Activated T-helper 2 cell treated with anti-CD3 and anti-CD28 coated beads, Interferon-gamma antibody, Interleukin-2, Interleukin-4, amounts not matched to agents 10 μg/mL and 5 μg/mL and 100 μg/mL, durations not matched to agents 14 hours and 24 hours and 36 hours (primary cell): ENCODE results near the gene PROK1. TPM values are rescaled to one million over a fixed set of nuclear protein-coding genes. Genes with fewer than 3 reads are reported as not detected.
A peak's percentile ranks its signal among the peaks of the same experiment; 100 is the strongest.

Source experiments
- DNase-seq: peaks from one replicate; pipeline ENCODE4 v3.0.0; 2021; ENCODE audit warnings: low spot score
- H3K27ac Mint-ChIP-seq: one replicate; pipeline ENCODE4 v1.8.0; 2021; ENCODE audit warnings: mixed read lengths
- H3K27me3 Mint-ChIP-seq: one replicate; pipeline ENCODE4 v1.8.0; 2021; ENCODE audit warnings: low read depth, mixed read lengths
- H3K36me3 Mint-ChIP-seq: one replicate; pipeline ENCODE4 v1.8.0; 2021; ENCODE audit warnings: low read depth, mixed read lengths
- H3K4me1 Mint-ChIP-seq: one replicate; pipeline ENCODE4 v1.8.0; 2021; ENCODE audit warnings: low read depth, mixed read lengths
- H3K4me3 Mint-ChIP-seq: one replicate; pipeline ENCODE4 v1.8.0; 2021; ENCODE audit warnings: low read depth, mild to moderate bottlenecking, moderate library complexity, mixed read lengths
- H3K9me3 Mint-ChIP-seq: one replicate; pipeline ENCODE4 v1.8.0; 2021; ENCODE audit warnings: mixed read lengths
- intact Hi-C: fragments of 100-400 bp; cut with micrococcal nuclease; formaldehyde crosslinking; loops from one replicate; pipeline ENCODE4 v1.15.1; 2023
- total RNA-seq: library from RNA; stranded (reverse); gene quantifications from 2 replicates; pipeline ENCODE4 v1.2.3, GENCODE V29; 2022

Gene PROK1
- total RNA-seq, 1 donor from 2014 or later, result not detected

DNA sequence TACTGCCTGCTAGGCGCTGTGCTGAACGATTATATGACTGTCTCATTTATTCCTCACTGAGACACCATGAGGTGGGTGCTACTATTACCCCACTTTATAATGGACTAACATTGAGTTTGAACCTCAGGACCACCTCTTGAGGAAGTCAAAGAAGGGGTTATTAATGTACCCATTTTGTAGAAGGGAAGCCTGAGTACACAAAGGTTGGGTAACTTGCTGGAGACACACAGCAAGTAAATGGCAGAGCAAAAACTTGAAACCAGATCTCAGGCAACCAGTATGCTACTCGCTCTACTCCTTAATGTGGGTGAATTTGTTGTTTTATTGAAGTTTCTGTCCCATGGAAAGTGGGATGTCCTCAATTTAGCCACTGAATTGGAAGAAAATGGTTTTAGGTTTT, 37.9 kb downstream of the PROK1 start:
- Mint-ChIP-seq H3K4me3 (no peak overlapping the region), H3K27me3 (peaks cover 8% of the 10 kb centered on the region), H3K27ac (no peak overlapping the region), H3K4me1 (no peaks in the 10 kb centered on the region), H3K9me3 (no peaks in the 10 kb centered on the region), H3K36me3 (no peaks in the 10 kb centered on the region)
- intact Hi-C loops, result no loop called here
- no peak for DNase-seq

- intact Hi-C loops, result no loop called here
- no peaks in the 10 kb centered on the region for H3K9me3 Mint-ChIP-seq
- DNase-seq, result no peak
- H3K36me3 Mint-ChIP-seq, result no peaks in the 10 kb centered on the region
- no peaks in the 10 kb centered on the region for H3K4me1 Mint-ChIP-seq
- H3K27me3 Mint-ChIP-seq, result peaks cover 3% of the 10 kb centered on the region
- H3K27ac Mint-ChIP-seq, result no peak overlapping the region
- no peak overlapping the region for H3K4me3 Mint-ChIP-seq
Measured at GRCh38 chr1:110489406-110489805, 38.5 kb downstream of the PROK1 start.

DNA sequence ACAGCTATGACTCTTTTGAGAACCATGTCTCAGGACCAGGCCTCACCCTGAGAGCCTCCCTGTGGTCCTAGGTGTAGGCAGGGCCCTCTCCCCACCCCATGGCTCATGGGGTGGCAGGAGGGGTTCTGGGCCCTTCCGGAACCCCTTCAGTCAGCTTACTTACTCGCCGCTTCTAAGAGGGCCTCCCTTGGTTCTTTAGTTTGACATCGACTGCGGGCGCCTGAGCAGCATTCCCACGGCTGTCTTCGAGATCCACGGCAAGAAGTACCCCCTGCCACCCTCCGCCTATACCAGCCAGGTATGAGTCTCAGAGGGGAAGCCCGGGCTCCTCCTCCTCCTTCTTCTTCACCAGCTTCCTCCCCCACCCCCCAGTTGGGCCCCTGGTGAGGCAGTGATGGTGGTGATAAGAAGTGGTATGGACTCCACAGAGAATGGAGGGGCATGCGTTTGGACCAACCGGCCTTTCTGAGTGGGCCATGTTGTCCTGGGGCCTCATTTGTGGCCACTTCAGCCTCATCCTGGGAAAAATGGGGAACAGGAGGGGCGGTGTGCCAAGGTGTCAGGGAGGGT, 39.1 kb downstream of the PROK1 start:
- DNase-seq, result no peak
- intact Hi-C loops, result no loop called here
- H3K4me1 Mint-ChIP-seq, result no peaks in the 10 kb centered on the region
- H3K27me3 Mint-ChIP-seq, result peaks cover 2% of the 10 kb centered on the region
- H3K4me3 Mint-ChIP-seq, result no peak overlapping the region
- H3K27ac Mint-ChIP-seq, result no peak overlapping the region
- no peaks in the 10 kb centered on the region for H3K9me3 Mint-ChIP-seq
- no peaks in the 10 kb centered on the region for H3K36me3 Mint-ChIP-seq

- intact Hi-C loops, result no loop called here
- H3K9me3 Mint-ChIP-seq, result no peaks in the 10 kb centered on the region
- no peak overlapping the region for H3K27ac Mint-ChIP-seq
Measured at GRCh38 chr1:110490791-110491451, 40.0 kb downstream of the PROK1 start.

GRCh38 chr1:110492573-110492972, 41.6 kb downstream of the PROK1 start:
- H3K27me3 Mint-ChIP-seq, result no peaks in the 10 kb centered on the region
- no peak for DNase-seq
- no peak overlapping the region for H3K4me3 Mint-ChIP-seq
- intact Hi-C loops, result no loop called here
- no peaks in the 10 kb centered on the region for H3K36me3 Mint-ChIP-seq
- H3K4me1 Mint-ChIP-seq, result no peaks in the 10 kb centered on the region
- no peaks in the 10 kb centered on the region for H3K9me3 Mint-ChIP-seq
- H3K27ac Mint-ChIP-seq, result no peak overlapping the region

More at GRCh38 chr1:110490791-110491451, 40.0 kb downstream of the PROK1 start:
- Mint-ChIP-seq H3K4me1 (no peaks in the 10 kb centered on the region), H3K27me3 (no peaks in the 10 kb centered on the region), H3K36me3 (no peaks in the 10 kb centered on the region), H3K4me3 (no peak overlapping the region)
- no peak for DNase-seq

DNA sequence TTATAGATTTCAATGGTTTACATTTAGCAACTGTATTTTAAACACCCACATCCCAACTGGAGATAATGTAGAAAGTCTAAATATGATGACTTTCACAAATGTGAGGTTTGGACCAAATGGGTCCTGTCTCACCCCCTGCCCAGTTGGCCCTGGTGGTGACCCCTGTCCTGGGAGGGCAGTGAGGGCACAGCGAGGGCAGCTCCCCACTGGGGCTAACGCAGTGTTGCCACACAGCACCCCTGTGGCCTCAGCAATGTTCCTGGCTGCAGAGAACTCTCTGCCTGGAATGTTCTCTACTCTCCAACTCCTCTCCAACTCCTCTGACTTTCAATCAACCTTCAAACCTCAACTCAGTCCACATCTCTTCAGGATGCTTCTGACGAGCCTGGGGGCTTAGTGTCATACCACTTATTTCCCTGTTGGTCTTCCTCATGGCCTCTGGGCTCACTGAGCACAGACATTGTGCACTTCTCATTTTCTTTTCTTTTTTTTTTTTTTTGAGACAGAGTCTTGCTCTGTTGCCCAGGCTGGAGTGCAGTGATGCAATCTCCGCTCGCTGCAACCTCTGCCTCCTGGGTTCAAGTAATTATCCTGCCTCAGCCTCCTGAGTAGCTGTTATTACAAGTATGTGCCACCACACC, 42.2 kb downstream of the PROK1 start:
- no peaks in the 10 kb centered on the region for H3K9me3 Mint-ChIP-seq
- no peak overlapping the region for H3K27ac Mint-ChIP-seq
- intact Hi-C loops, result no loop called here
- no peak for DNase-seq
- H3K4me3 Mint-ChIP-seq, result no peak overlapping the region
- H3K36me3 Mint-ChIP-seq, result no peaks in the 10 kb centered on the region
- no peaks in the 10 kb centered on the region for H3K4me1 Mint-ChIP-seq
- H3K27me3 Mint-ChIP-seq, result no peaks in the 10 kb centered on the region

GRCh38 chr1:110494036-110494435, 43.1 kb downstream of the PROK1 start:
- Mint-ChIP-seq H3K27me3 (no peaks in the 10 kb centered on the region), H3K27ac (no peak overlapping the region), H3K36me3 (no peaks in the 10 kb centered on the region), H3K9me3 (no peaks in the 10 kb centered on the region), H3K4me3 (no peak overlapping the region), H3K4me1 (no peaks in the 10 kb centered on the region)
- DNase-seq, result no peak
- intact Hi-C loops, result no loop called here

- no peaks in the 10 kb centered on the region for H3K4me1 Mint-ChIP-seq
- no peak for DNase-seq
- H3K9me3 Mint-ChIP-seq, result no peaks in the 10 kb centered on the region
- H3K27me3 Mint-ChIP-seq, result no peaks in the 10 kb centered on the region
- H3K27ac Mint-ChIP-seq, result no peak overlapping the region
- intact Hi-C loops, result no loop called here
- no peaks in the 10 kb centered on the region for H3K36me3 Mint-ChIP-seq
- H3K4me3 Mint-ChIP-seq, result no peak overlapping the region
Measured at GRCh38 chr1:110494522-110495406, 43.8 kb downstream of the PROK1 start.

- Mint-ChIP-seq H3K27ac (no peak overlapping the region), H3K9me3 (no peaks in the 10 kb centered on the region), H3K4me3 (no peak overlapping the region), H3K4me1 (no peaks in the 10 kb centered on the region), H3K36me3 (no peaks in the 10 kb centered on the region), H3K27me3 (peaks cover 4% of the 10 kb centered on the region)
- intact Hi-C loops, result loop anchor here (1.0 kb wide), 2 partner anchors 84 to 295 kb away; no protein-coding TSS in a partner anchor
- DNase-seq, result peak; percentile 58
Measured at GRCh38 chr1:110495926-110496600, 45.1 kb downstream of the PROK1 start.

DNA sequence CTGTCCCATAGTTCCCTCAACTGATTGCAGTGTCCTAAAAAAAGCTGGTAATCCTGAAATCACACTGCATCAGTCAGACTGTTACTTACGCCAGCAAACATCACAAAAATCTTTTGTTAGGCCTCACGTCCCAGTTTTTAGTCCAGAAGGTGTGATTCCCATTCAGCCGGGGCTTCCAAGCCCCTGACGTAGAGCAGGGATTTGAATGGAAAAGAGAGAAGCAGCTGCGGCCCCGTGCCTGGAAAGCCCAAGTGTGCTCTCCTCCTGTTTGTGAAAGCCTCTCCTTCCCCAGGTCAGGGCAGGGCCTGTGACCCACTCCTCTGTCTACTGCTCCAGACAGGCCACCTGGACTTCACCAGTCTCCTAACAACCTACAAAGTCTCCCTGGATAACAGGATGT, 47.3 kb downstream of the PROK1 start:
- H3K27me3 Mint-ChIP-seq, result peaks cover 14% of the 10 kb centered on the region
- no peak overlapping the region for H3K4me3 Mint-ChIP-seq
- H3K27ac Mint-ChIP-seq, result no peak overlapping the region
- no peaks in the 10 kb centered on the region for H3K4me1 Mint-ChIP-seq
- H3K9me3 Mint-ChIP-seq, result no peaks in the 10 kb centered on the region
- intact Hi-C loops, result no loop called here
- H3K36me3 Mint-ChIP-seq, result no peaks in the 10 kb centered on the region
- DNase-seq, result no peak

DNA sequence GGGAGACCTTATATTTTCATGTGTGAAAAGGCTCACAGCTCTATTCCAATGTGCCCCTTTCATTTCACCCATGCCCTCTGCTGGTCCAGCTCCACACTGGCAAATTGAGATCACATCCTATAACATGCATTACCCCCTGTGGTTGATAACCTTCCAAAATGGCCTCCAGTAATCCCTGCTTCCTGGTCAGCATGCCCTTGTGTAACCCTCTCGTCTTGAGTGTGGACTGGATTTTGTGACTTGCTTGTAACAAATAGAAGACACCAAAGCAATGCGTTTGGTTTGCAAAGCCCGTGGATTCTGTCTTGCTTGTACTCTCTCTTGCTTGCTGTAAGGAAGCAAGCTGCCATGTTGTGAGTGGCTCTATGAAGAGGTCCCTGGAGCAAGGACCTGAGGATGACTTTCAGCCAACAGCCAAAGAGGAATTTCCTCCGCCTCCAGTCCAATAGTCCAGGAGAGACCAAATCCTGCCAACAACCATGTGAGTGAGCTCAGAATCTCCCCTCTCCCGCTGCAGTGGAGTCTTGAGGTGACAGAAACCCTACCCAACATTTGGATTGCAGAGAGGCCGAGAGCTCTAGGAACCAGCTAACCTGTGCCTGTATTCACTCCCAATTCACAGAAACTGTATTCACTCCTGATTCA, 50.7 kb downstream of the PROK1 start:
- Mint-ChIP-seq H3K27ac (no peak overlapping the region), H3K9me3 (no peaks in the 10 kb centered on the region), H3K27me3 (peaks cover 17% of the 10 kb centered on the region), H3K36me3 (no peaks in the 10 kb centered on the region), H3K4me3 (no peak overlapping the region), H3K4me1 (no peaks in the 10 kb centered on the region)
- intact Hi-C loops, result no loop called here
- DNase-seq, result no peak
